WTC11 (cell line): ENCODE results near the gene GJA5.

Experiments
- AFF4 ChIP-seq: sonication (generic); formaldehyde crosslinking; IDR thresholded peaks from 2 replicates; pipeline ENCODE4 v1.8.1; 2023; ENCODE audit warnings: mild to moderate bottlenecking, missing genetic modification reagents, borderline replicate concordance
- ATF1 ChIP-seq: sonication (generic); formaldehyde crosslinking; IDR thresholded peaks from 2 replicates; pipeline ENCODE4 v1.8.1; 2023; ENCODE audit warnings: mild to moderate bottlenecking, moderate library complexity, missing genetic modification reagents
- ATF3 ChIP-seq: sonication (generic); formaldehyde crosslinking; conservative IDR thresholded peaks from 2 replicates; pipeline ENCODE4 v1.8.1; 2022; ENCODE audit warnings: mild to moderate bottlenecking, missing genetic modification reagents
- CREB1 ChIP-seq: sonication (generic); formaldehyde crosslinking; IDR thresholded peaks from 2 replicates; pipeline ENCODE4 v1.8.0; 2023; ENCODE audit warnings: mild to moderate bottlenecking, missing genetic modification reagents
- CTCF ChIP-seq: fragments of 200-600 bp; IDR thresholded peaks from 2 replicates; pipeline ENCODE4 v1.8.0; 2022; ENCODE audit warnings: antibody characterized with exemption
- ETV6 ChIP-seq: sonication (generic); formaldehyde crosslinking; IDR thresholded peaks from 2 replicates; pipeline ENCODE4 v1.8.1; 2022; ENCODE audit warnings: mild to moderate bottlenecking, missing genetic modification reagents
- FOXJ3 ChIP-seq: sonication (generic); formaldehyde crosslinking; IDR thresholded peaks from 2 replicates; pipeline ENCODE4 v1.9.0; 2021; ENCODE audit warnings: missing genetic modification reagents, mild to moderate bottlenecking, borderline replicate concordance
- HMGXB4 ChIP-seq: sonication (generic); formaldehyde crosslinking; IDR thresholded peaks from 2 replicates; pipeline ENCODE4 v1.8.1; 2023; ENCODE audit warnings: mild to moderate bottlenecking, moderate library complexity, missing genetic modification reagents
- JUN ChIP-seq: sonication (generic); formaldehyde crosslinking; IDR thresholded peaks from 2 replicates; pipeline ENCODE4 v1.8.0; 2023; ENCODE audit warnings: mild to moderate bottlenecking, missing genetic modification reagents
- MAX ChIP-seq: sonication (generic); formaldehyde crosslinking; IDR thresholded peaks from 2 replicates; pipeline ENCODE4 v1.8.0; 2022; ENCODE audit warnings: mild to moderate bottlenecking, missing genetic modification reagents
- RELA ChIP-seq: sonication (generic); formaldehyde crosslinking; IDR thresholded peaks from 2 replicates; pipeline ENCODE4 v1.8.1; 2022; ENCODE audit warnings: missing genetic modification reagents, mild to moderate bottlenecking, borderline replicate concordance
- TCF7 ChIP-seq: sonication (generic); formaldehyde crosslinking; IDR thresholded peaks from 2 replicates; pipeline ENCODE4 v1.8.0; 2022; ENCODE audit warnings: mild to moderate bottlenecking, low read depth, missing genetic modification reagents, moderate library complexity
- ZMAT4 ChIP-seq: fragments of 250-450 bp; sonication (Bioruptor Pico); IDR thresholded peaks from 2 replicates; pipeline ENCODE4 v1.9.0; 2021; ENCODE audit warnings: mild to moderate bottlenecking
- ZNF317 ChIP-seq: sonication (generic); formaldehyde crosslinking; IDR thresholded peaks from 2 replicates; pipeline ENCODE4 v1.8.1; 2023; ENCODE audit warnings: low read depth, mild to moderate bottlenecking, moderate library complexity, missing genetic modification reagents, borderline replicate concordance

- no peak for TF ChIP-seq CTCF
- no peak for TF ChIP-seq AFF4
- TF ChIP-seq ETV6 (CRISPR knock-in tag) = no peak
- TF ChIP-seq ATF3 (CRISPR knock-in tag) = no peak
- TF ChIP-seq CREB1 (CRISPR knock-in tag) = no peak
- no peak for TF ChIP-seq RELA (CRISPR knock-in tag)
- TF ChIP-seq HMGXB4 (CRISPR knock-in tag) = no peak
- TF ChIP-seq ATF1 = no peak
- no peak for TF ChIP-seq TCF7 (CRISPR knock-in tag)
- TF ChIP-seq JUN = no peak
- TF ChIP-seq ZMAT4 (CRISPR knock-in tag) = no peak
- TF ChIP-seq ZNF317 (CRISPR knock-in tag) = no peak
- TF ChIP-seq MAX (CRISPR knock-in tag) = no peak
- no peak for TF ChIP-seq FOXJ3
Measured at GRCh38 chr1:147786536-147786935, 26.1 kb upstream of the GJA5 start.
